GF-D8 (cell line): ENCODE data around the gene RSAD2.

ENCODE experiments used
- DNase-seq: peaks from one replicate; lab custom pipeline; 2025; lab: John Stamatoyannopoulos, UW

RSAD2 gene

GRCh38 chr2:6945821-6946220 lies 68.2 kb downstream of the RSAD2 start:
- DNase-seq = no peak

GRCh38 chr2:6946722-6947121 lies 69.1 kb downstream of the RSAD2 start:
- DNase-seq = no peak
